ENCODE data around the gene OBSCN.
A peak's percentile ranks its signal among the peaks of the same experiment; 100 is the strongest.

Gene OBSCN, protein sequence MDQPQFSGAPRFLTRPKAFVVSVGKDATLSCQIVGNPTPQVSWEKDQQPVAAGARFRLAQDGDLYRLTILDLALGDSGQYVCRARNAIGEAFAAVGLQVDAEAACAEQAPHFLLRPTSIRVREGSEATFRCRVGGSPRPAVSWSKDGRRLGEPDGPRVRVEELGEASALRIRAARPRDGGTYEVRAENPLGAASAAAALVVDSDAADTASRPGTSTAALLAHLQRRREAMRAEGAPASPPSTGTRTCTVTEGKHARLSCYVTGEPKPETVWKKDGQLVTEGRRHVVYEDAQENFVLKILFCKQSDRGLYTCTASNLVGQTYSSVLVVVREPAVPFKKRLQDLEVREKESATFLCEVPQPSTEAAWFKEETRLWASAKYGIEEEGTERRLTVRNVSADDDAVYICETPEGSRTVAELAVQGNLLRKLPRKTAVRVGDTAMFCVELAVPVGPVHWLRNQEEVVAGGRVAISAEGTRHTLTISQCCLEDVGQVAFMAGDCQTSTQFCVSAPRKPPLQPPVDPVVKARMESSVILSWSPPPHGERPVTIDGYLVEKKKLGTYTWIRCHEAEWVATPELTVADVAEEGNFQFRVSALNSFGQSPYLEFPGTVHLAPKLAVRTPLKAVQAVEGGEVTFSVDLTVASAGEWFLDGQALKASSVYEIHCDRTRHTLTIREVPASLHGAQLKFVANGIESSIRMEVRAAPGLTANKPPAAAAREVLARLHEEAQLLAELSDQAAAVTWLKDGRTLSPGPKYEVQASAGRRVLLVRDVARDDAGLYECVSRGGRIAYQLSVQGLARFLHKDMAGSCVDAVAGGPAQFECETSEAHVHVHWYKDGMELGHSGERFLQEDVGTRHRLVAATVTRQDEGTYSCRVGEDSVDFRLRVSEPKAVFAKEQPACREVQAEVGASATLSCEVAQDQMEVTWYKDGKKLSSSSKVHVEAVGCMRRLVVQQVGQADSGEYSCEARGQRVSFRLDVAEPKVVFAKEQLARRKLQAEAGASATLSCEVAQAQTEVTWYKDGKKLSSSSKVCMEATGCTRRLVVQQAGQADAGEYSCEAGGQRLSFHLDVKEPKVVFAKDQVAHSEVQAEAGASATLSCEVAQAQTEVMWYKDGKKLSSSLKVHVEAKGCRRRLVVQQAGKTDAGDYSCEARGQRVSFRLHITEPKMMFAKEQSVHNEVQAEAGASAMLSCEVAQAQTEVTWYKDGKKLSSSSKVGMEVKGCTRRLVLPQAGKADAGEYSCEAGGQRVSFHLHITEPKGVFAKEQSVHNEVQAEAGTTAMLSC (N-terminal part only)

DNA sequence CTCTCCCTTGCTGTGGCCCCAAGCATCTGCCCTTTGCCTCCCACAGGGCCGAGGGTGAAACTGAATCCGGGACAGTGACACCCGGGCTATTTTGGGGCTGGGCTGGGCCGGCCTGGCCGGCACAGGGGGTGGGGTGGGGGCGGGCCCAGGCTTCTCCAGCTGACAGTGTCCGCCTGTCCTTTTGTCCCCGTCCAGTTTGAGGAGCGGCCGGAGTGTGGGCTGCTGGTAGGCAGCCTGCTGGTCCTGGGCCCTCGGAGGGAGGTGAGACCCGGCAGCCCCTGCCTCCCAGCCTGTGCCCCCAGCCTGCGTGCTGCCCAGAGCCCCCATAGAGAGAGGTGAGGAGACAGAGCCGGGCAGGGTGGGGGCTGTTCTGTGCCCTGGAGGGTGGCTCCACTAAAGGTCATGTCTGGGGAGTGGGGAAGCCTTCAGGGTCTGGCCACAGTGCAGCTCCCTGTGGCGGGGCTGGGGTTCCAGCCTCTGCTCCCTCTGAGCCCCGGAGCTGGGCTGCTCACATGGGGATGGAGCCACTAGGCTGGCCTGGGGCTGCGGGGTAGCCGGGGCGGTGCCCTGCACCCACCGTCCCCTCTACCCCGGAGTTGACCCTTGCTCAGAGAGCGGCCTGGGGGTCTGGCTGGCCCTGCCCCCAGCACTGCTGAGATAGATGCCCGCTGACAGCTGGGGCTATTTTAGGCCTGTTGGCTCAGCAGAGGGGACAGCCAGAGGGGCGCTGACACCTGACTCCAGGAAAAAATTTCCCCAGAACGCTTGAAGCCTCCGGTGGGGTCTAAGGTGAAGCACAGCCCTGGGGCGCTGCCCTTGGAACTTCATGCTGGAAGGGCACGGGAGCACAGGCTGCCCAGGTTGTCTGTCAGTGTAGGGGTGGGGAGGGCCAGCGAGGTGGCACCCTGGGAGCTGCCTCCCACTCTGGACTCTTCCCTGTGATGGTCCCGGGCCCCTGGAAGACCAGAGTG lies at the start of gene OBSCN:
Gene OBSCN (plus strand): TSS at position 194 of the 971 bp plus-strand sequence. CDS start 3,740 bp downstream, outside the sequence.
- no peak for DNase-seq

DNA sequence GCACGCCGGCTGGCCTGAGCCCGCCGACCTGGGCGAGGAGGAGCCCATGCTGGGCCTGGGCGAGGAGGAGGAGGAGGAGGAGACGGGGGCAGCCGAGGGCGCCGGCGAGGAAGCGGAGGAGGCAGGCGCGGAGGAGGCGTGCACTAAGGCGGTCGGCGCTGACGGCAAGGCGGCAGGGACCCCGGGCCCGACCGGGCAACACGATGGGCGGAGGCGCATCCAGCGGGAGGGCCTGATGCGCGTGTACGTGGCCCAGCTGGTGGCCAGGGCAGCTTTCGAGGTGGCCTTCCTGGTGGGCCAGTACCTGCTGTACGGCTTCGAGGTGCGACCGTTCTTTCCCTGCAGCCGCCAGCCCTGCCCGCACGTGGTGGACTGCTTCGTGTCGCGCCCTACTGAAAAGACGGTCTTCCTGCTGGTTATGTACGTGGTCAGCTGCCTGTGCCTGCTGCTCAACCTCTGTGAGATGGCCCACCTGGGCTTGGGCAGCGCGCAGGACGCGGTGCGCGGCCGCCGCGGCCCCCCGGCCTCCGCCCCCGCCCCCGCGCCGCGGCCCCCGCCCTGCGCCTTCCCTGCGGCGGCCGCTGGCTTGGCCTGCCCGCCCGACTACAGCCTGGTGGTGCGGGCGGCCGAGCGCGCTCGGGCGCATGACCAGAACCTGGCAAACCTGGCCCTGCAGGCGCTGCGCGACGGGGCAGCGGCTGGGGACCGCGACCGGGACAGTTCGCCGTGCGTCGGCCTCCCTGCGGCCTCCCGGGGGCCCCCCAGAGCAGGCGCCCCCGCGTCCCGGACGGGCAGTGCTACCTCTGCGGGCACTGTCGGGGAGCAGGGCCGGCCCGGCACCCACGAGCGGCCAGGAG lies 49.5 kb upstream of the OBSCN start:
- no peak for DNase-seq

DNA sequence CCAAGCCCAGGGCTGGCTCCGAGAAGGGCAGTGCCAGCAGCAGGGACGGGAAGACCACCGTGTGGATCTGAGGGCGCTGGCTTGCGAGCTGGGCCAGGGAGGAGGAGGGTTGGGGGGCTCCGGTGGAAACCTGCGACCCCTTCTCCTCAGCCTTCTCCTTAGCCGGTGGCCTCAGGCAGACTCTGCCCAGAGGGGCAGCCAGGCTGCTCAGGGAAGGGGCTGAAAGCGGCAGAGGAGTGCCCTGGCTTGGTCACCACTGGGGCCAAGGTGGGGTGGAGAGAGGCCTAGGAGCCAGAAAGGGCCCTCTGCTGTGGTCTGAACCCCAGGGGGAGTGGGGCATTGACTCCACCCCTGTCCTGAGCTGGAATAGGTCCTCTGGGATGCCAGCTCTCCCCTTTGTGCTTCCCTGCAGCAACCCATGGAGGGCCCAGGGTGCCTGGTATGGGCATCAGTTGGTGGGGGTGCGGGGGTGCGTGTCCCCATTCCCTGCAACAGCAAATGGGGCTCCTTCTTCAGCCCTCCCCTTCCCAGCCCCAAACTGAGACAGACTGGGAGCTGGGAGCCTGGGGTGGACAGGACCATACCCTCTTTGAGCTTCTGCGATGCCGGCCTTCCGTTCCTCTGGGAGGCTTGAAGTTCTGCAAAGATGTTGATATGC lies 48.7 kb upstream of the OBSCN start:
- DNase-seq = no peak

DNA sequence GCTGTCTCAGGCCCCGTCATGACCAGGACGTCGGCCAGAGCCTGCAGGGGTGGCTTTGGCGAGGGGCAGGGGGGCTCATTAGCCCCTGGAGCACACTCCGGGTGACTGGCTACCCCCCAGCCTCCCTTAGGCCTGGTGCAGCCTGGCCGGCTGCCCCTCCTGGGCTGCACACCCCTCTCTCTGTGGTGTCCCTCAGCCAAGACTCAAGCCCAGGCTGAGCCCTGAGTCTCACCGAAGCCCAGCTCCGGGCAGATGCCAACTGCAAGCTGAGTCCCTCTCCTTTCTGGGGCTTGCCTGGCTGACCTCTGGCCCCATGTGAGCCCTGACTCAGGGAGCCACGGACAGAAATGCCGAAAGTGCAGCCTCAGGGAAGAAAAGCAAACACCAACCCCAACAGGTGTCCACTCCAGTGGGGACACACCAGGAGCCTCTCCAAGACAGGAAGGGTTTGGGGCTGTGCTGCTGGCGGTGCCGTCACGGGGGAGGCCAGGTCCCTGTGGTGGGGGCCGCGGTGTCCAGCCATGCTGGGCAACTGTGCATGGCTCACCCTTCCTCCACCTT lies 47.6 kb upstream of the OBSCN start:
- DNase-seq = no peak

DNA sequence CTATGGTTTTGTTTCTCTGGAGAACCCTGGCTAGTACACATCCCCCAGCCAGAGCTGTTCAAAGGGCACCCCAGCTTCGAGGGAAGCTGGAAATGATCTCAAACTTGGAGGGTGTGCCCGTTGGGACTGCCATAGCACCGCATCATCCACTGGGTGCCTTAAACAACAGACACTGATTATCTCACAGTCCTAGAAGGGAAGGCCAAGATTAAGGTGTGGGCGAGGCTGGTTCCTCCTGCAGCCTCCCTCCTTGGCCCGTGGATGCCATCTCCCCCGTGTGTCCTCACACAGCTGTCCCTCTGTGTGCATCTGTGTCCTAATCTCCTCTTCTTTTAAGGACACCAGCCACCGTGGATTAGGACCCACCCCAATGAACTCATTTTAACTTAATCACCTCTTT lies 46.5 kb upstream of the OBSCN start:
- no peak for DNase-seq

DNA sequence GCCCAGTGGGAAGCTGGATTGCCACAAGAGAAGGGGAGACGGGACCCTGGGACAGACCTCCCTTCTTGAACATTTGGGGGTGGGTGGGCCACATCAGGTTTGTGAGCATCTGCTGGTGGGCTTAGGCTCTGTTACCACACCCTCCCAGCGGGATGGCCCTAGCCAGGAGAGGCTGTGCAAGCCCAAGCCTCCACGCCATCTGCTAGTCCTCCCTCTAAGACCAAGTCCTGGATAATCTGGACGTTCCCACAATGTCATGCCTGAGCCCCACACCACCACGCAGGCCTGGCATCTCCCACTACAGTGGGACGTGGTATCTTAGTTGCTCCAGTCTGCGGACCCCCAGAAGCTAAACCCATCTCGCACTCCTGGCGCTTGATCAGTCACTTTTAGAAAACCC lies 46.0 kb upstream of the OBSCN start:
- DNase-seq = no peak

DNA sequence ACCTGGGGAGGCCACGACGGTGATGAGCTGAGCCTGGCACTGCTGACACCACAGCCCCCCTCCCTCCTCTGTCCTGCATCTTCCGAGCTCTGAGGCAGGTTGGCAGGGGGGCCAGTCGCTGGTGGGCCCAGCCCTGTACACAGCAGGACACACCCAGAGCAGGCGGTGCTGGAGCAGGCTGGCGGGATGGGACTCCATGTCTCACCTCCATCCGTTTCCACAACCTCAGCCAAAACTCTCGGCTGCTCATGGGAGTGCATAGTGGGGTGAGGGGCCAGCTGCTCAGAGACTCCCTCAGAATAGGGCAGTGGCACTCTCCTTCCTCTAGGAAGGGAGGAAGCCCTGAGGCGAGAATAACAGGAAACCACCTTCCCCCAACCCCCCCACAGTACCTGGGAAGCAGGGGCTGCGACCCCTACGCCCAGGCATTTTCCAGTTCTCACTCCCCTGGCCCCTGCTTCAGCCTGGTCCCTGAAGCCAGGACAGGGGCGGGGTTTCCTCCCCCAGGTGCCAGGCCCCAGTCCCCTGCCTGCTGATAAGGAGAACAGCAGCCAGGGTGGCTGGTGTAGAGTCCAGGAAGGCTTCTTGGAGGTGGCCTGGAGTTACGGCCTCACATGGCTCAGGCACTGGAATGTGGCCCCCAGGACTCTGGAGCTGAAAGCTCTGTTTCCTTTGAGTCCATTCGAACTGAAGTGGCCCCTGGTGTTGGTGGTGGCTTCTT lies 45.4 kb upstream of the OBSCN start:
- no peak for DNase-seq

DNA sequence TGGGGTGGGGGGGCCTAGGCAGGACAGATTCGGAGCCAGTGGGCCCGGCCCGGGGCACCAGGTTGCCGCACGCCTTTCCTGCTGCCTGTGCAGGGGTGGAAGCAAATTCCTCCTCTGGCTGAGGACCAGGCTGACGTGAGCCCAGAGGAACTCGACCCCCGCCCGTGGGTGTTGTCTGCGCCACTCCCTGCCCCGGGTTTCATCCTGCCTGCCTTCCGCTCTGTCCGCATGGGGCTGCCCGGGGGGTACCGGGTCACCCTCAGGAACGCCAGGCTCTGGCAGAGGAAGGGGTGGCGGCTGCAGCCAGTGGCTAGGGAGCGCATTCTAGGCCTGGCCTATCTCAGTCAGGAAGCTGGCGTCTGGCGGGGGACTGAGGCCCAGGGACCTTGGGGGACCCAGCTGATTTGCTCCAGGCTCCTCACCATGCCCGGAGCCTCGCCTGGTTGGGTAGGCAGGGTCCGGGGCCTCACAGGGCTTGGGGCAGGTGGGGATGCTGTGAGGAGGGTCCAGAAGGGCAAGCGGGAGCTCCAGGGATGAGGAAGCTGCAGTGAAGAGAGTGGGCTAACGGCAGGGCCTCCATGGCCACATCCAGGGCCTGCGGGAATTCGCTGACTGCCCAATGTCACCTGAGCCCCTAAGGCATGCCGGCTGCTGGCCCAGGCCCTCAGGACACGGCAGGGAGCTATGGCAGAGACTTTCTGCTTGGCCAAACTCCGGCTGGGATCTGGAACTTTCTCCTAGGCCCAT lies 44.7 kb upstream of the OBSCN start:
- no peak for DNase-seq

DNA sequence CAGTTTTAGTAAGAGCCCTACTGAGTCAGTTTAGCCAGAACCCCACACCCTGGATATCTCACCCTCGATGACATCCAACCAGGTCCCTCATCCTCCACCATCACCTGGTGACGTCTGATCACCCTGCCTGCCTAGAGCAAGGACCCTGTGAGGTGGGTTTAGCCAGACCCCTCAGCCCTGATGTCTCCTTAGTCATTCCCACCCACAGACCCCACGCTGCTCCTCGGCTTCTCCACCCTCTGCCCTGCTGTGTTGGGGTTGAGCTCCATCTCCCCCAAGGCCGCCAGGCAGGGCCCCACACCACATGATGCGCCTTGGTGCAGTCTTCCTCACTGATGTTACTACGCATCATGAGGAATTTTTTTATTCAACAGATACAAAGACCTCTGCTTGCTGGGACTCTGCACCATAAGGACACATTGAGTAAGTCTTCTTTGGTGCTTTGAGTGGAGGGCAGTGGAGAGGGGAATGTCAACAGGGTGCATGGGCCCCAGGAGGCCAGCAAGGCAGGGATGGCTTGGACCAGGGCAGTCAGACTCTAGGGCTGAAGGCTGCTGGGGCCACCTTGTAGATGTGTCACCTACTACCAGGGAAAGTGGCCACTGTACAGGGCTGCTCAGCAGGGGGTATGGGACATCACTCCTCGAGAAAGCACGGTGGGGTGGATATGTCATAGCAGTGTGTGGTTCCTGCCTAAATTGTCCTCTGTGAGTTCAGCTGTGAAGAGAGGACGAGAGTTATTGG lies 43.9 kb upstream of the OBSCN start:
- DNase-seq = no peak

DNA sequence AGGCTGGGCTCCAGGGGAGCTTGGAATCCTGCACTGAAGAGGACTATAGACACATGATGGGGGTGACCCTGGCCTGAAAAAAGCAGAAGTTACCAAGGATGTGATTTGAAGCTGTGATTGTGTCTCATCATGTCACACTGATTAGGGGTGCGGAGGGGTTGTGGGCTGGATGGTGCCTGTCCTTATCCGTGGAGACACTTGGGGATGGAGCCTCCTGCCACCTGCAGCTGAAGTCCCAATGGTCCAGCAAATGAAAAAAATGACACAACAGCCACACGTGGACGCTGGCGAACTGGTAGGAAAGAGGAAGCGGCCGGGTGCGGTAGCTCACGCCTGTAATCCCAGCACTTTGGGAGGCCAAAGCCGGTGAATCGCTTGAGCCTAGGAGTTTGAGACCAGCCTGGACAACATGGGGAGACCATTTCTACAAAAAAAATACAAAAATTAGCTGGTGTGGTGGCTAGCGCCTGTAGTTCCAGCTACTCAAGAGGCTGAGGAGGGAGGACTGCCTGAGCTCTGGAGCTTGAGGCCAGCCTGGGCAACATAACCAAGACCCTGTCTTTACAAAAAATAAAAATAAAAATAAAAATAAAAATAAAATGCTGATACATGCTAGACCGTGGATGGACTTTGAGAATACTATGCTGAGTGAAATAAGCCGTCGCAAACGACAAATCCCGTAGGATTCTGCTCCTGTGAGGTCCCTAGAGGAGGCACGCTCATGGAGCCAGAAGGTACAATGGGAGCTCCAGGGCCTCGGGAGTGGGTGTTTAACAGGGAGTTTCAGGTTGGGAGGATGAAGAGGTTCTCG lies 43.1 kb upstream of the OBSCN start:
- DNase-seq = no peak

DNA sequence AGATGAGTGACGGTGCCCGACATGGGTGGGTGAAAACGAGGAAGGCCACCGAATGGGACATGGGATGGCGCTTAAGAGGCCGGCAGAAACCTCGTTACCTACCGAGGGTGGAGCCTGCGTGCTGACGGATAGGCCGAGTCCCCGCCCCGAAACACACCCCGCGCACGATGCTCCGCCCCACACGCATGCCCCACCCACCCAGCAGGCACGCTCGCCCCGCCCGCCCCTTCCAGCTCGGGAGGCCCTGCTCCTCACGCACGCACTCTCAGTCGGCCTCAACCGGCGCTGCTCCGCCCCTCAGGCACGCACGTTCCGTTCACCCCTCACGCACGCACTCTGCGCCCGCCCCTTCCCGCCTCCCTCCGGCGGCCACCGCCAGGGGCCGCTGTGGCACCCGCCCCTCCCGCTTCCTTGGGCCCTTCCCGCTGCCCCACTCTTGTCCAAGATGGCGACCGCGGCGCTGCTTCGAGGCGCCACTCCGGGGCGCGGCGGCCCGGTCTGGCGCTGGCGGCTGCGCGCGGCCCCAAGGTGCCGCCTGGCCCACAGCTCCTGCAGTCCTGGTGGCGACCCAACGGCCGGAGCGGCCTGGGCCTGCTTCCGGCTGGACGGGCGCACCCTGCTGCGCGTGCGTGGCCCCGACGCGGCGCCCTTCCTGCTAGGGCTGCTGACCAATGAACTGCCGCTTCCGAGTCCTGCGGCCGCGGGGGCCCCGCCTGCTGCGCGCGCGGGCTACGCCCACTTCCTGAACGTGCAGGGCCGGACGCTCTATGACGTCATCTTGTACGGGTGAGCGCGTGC lies 42.3 kb upstream of the OBSCN start, which contains the start of gene IBA57:
Gene IBA57 (plus strand): TSS at position 433 of the 798 bp plus-strand sequence. CDS start 13 bp downstream, at position 446.
- peak; percentile 85 to 100 (median 98) for DNase-seq

DNA sequence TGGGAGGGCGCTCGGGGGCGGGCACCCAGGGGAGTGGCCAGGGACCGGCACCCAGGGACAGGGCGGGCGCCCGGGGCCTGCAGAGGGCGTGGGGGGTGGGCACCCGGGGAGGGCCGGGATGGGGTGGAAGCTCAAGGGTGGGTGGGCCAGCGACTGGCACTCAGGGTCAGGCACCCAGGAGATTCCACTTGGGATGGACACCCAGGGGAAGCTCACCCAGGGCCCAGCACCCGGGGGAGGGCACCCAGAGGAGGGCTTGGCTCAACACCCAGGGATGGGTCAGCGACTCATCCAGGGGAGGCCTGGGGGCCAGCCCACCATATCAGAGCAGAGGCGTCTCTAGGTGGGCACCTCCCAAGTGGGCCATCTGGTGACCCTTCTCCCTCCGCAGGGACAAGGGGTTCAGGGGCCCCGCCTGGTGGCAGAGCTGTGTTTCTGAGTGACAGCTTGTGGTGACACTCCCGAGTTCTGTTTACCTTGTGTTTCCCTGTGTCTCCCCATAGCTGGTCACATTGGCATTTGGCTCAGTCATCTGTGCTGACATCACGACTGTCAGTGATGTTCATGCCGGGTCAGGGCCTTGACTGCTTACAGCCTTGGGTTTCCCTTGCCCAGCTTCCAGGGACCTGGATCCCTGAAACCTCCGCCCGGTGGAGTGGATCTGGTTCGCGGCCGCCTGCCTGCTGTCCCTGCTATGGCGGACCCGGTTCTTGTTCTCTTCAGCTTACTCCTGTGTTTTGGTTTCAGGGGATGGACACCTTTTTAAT lies 41.5 kb upstream of the OBSCN start:
- peak in 32 of 56 donors; percentile 39 to 93 (median 67) for DNase-seq

DNA sequence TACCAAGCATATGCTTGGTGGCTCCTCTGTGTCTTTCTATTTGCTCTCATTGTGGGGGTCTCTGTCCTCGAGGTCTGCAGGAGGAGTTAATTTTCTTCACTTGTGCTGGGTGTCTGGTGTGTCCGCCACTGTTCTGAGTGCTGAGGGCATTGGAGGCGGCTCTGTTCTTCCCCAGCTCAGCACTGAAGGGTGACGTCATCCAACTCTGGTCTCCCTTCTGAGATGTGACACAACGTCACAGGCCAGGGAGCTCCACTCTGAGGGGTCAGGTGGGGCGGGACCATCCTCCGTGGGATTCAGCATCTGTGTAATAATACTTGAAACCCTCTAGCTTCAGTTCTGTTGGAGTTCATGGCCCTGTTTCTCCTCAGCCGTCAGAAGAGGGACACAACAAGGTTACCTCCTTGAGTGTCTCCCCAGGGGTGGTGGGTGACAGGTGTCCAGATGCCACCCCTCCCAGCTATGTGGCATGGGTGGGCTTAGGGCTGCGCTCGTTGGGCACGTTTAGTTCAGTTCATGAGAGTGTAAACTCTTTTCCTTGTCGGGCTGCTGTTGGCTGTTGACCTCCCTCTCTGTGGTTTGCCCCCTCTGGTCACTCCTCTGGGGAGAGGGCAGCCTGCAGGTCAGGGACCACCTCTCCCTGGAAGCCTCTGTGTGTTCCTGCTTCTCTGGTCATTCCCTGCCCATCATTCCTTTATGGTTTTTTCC lies 39.1 kb upstream of the OBSCN start:
- DNase-seq = no peak

Measured in amygdala (tissue), 56 donors.